Brain pericyte (primary cell): ENCODE results near the gene B4GALT5.
"Not testable (repeated sequence)": the region's sequence is repeated elsewhere in the genome, so short reads cannot be mapped to it uniquely, and the experiment has no call there.

Source experiments
- DNase-seq: peaks from one replicate; pipeline ENCODE4 v3.0.0-alpha.2; 2012; ENCODE audit warnings: low read depth, low spot score

The B4GALT5 gene

DNA sequence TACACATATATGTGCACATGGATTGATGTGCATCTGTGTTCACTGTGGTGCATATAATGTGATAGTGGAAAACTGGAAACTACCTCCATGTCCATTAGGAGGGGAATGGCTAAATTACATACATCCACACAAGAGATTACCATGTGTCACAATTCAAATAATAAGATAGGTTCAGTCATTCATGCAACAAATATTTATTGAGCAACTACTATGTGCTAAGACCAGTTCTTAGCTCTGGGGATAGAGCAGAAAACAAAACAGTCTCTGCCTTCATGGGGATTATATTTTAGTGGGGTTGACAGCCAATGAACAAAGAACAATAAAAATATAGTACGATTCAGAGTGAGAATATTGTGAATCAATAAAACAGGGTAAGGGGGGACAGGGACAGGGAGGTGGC, 84.1 kb downstream of the B4GALT5 start:
- no peak for DNase-seq

DNA sequence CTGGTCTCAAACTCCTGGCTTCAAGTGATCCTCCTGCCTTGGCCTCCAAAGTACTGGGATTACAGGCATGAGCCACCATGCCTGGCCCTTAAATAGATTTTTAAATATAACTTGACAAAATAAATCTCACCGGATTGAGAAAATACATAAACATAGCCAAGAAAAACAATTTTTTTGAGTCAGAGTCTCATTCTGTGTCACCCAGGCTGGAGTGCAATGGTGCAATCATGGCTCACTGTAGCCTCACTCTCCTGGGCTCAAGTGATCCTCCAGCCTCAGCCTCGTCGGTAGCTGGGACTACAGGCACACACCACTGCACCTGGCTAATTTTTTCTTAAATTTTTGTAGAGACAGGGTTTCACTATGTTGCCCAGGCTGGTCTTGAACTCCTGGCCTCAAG, 85.4 kb downstream of the B4GALT5 start:
- DNase-seq: not testable (repeated sequence)

DNA sequence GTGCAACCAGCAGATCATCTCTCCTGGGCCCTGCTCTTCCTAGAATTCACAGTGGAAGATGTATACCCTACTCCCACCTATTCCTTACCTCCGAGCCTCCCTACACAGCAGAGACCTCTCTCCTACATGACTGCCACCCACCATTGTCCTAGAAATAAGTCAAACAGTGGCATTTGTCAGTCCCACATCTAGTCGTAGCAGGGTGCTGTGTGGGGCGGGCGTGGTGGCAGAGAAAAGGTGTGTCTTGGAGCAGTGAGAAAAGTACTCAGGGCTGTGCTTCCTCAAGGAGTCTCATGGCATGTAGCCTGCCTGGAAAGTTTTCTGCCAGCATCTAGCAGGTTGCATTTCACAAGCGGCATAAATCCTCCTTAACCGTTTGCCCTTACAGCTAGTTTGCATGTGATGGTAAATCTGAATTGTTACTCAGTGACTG, 86.3 kb downstream of the B4GALT5 start:
- no peak for DNase-seq

DNA sequence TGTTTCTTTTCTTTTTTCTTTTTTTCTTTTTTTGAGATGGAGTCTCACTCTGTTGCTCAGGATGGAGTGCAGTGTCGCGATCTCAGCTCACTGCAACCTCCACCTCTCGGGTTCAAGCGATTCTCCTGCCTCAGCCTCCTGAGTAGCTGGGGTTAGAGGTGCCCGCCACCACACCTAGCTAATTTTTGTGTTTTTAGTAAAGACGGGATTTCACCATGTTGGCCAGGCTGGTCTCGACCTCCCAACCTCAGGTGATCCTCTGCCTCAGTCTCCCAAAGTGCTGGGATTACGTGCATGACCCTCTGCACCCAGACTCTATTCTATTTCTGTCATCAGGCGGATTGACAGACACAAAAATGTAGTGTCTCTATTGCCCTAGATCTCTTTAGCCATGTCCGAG, 88.7 kb downstream of the B4GALT5 start:
- not testable (repeated sequence) for DNase-seq

DNA sequence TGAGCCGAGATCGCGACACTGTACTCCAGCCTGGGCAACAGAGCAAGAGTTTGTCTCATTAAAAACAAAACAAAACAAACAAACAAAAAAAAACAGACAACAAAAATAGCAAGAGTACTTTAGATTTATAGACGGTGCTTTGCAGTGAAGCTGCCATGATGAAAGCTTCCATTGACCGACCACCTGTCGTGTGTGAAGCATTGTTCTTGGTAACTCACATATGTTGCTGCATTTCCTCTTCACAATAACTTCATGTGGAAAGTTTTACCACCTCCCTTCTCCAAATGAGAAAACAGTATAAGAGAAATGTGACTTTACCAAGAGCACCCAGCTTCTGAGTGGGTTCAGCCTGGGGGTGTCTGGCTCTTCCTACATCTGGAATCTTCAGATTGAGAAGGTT, 89.4 kb downstream of the B4GALT5 start:
- DNase-seq: no peak

DNA sequence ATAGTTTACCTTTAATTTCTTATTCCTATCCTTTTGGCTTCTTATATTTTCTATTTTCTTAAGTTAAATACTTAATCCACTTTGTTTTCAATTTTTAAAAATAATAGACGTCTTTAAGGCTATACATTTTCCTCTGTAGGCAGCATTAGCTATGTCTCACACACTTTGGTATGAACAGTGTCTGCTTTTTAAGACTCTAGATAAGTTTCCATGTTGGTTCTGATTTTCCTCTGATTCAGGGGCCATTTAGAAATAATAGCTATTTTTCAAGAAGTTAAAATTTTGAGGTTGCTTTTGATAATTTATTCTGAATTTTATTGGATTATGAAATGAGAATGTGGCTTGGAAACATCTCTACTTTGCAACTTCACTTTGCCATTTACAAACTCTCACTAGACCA, 91.4 kb downstream of the B4GALT5 start:
- DNase-seq: no peak

DNA sequence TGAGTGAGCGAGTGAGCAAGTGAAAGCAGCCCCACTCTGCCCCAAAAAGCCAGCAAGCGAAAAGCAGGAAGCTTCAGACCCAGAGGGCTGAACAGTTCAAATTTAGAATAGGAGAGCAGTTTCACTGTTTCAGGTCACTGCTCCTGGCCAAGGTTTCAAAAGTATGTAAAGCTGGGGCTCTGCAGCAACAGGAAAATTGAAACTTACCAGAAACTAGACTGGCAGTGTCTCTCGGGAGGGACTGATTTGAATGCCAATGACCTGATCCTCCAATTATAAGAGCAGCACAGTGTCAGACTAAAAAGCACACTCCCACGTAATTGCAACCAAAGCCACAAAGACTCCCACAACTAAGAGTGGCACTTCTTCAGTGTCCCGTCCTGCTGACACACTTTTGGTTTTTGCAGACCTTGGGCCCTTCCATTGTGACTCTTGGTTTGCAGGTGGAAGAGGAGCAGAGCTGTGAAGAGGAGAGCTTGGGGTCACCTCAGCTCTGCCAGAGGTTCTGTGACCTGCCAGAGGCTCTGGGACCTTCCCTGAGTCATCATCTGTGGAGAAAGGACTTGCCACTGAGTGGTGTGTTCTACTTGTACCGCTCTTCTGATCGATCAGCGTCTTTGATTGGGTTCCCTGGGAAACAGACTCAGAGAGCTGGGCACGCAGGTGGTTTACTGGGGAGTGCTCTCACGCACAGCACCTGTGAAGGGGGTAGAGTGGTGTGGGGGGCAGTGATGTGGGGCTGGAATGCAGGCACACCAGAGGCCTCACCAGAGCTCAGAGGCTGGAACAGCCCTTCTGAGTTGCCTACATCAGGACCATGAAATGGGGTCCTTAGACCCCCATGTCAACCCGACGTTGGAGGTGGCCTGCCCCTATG, 93.1 kb downstream of the B4GALT5 start:
- DNase-seq: no peak

DNA sequence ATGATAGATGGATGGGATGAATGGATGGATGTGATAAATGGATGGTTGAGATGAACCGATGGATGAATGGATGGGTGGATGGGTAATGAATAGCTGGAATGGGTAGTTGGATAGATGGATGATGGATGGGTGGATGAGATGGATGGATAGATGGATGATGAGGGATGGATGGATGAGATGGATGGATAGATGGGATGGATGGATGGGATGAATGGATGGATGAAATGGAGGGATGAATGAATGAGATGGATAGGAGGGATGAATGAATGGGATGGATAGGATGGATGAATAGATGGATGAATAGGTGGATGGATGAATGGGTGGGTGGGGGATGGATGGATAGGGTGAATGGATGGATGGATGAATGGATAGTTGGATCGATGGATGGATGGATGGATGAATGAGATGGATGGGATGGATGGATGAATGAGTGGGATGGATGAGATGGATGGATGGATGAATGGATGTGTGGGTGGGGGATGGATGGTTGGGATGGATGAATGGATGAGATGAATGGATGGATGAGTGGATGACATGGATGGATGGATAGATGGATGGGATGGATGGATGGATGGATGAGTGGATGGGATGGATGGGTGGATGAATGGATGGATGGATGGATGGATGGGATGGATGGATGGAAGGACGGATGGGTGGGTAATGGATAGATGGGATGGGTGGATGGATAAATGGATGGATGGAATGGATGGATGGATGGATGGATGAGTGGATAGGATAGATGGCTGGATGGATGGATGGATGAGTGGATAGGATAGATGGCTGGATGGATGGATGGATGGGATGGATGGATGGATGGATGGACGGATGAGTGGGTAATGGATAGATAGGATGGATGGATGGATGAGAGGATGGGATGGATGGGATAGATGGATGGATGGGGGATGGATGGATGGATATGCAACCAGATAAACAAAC, 94.3 kb downstream of the B4GALT5 start:
- DNase-seq: no peak

DNA sequence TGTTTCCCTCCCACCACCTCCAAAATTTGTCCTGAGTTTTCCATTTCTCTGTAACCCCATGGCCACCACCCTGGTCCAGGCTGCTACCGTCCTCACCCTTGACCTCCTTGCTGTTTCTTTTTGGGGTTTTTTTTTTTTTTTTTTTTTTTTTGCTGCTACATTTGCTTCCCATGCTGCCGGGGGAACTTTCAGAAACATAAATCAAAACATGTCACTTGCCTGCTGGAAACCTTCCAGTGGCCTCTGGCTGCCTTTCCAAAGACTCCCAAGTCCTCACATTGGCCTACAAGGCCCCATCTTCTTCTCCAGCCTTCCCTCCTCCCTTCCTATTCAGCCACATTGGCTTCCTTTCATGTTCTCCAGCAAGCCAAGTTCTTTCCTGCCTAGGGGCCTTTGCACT, 95.4 kb downstream of the B4GALT5 start:
- DNase-seq: no peak

DNA sequence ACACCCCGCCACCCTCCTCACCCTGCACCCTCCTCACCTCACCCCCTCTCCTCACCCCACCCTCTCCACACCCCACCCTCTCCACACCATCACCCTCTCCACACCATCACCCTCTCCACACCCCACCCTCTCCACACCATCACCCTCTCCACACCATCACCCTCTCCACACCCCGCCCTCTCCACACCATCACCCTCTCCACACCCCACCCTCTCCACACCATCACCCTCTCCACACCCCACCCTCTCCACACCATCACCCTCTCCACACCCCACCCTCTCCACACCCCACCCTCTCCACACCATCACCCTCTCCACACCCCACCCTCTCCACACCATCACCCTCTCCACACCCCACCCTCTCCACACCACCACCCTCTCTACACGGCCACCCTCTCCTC, 96.3 kb downstream of the B4GALT5 start:
- DNase-seq: not testable (repeated sequence)

DNA sequence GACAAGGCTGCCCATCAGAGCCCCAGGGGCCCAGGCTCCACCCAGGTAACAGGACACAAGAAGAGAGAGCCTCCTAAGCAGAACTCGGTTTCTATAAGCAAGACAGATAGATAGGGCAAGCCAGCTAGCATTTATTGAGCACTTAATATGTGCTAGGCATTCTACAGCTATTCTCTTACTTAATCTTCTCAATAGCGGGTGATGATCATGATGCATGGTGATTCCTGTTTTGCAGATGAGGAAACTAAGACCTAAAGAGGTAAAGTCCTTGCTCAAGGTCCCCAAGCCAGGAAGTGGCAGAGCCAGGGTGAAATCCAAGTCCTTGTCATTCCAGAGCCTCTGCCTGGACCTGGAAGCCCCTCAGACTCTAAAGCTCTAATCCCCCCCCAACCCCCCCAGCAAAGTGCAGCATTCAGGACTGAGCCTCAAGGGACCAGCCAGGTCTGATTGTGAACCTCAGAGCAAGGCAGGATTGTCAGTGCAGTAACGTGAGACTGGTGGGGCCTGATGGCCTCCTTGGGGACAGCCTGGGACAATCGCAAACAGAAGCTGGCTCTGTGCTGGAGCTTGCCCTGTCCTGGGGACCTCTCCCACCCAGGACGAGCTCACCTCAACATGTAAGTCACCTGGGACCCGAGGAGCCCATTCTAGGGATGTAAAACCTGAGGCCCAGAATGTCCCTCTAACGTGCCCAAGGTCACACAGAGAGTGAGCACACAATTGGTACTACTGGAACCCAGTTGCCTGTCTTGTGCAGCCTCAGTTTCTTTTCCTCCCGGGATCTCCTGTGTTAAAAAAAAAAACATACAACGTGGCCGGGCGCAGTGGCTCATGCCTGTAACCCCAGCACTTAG, 97.3 kb downstream of the B4GALT5 start:
- no peak for DNase-seq

DNA sequence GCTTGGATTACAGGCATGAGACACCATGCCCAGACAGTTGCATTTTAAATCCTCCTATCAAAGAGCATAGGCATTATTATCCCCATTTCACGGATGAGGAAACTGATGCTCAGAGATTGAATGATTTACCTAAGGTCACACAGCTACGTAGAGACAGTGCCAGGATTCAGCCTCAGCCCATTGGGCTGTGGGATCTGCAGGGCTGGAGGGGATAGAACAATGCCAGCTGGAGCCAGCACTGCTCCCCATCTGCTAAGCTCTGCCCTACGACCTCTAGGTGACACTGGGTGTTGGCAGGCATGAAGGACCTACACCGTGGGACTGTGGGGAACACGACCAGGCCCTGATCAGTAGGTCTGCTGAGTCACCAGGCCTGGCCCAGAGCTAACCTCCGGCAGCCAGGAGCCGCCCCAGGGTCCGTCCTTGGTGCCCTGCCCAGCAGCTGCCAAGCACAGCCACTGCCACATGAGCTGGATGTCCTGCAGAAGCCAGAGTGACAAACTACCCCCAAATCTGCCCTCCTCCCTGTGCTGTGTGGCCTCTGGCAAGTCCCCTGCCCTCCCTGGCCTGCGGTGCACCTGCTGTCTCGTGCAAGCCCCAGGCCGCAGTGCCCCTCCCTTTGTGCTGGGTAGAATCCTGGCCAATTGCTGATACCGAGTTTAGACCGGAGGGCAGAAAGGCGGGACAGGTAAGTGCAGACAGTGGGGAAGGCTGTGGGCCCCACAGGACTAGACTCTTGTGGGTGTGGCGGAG, 98.1 kb downstream of the B4GALT5 start:
- no peak for DNase-seq

DNA sequence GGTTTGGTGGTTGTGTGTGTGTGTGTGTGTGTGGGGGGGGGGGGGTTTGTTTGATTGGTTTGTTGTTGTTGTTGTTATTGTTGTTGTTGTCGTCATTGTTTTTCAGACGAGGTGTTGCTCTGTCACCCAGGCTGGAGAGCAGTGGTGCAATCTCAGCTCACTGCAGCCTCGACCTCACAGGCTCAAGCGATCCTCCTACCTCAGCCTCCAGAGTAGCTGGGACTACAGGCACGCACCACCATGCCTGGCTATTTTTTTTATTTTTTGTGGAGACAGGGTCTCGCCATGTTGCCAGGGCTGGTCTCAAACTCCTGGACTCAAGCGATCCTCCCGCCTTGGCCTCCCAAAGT, 98.7 kb downstream of the B4GALT5 start:
- DNase-seq: not testable (repeated sequence)

DNA sequence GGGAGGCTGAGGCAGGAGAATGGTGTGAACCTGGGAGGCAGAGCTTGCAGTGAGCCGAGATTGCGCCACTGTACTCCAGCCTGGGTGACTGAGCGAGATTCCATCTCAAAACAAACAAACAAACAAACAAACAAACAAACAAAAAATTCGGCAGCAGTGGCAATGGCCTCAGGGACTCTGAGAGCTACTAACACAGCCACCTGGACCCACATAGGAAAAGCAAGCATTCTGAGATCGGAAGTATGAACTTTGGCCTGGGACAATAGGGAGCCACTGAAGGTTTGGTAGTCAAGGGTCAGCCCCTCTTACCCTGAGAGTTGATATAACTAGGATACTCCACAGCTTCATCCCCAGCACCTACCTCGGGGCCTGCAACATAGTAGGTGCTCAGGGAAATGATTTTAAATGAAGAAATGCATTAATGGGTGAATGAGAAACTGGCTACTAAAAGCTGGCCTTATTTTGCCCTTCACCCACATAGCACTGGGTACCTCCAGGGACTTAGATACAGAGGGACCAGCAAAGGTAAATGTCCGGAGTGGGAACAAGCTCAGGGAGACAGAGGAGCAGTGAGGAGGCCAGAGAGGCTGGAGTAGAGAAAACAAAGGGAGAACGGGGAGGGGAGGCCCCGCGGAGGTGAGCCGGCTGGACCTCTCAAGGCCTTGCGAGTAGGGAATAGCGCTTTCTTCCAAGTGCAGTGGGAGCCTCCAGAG, 99.2 kb downstream of the B4GALT5 start:
- no peak for DNase-seq

DNA sequence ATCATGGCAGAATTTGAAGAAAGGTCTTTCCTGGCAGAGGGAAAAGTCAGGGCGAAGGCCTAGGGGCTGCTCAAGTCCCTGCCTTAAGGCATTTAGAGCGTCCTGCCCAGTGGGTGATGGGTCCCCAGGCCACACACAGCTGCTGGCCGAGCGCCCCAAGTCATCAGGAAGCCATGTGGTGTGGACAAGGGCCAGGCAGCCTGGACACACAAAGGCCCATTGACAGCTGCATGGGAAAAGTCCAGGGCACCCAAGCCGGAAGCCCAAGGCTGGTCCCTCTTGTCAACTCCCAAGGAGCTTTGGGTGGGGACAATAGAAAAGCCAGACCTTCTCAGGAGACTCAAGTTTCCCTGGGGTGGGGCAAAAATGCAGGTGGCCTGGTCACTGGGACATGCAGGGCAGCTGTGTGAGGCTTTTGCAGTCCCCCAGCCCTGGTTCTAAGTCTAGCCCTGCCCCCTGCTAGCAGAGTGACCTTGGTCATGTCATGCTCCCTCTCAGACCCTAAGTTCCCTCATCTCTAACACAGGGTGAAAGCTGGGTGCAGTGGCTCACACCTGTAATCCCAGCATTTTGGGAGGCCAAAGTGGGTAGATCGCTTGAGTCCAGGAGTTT, 101.4 kb downstream of the B4GALT5 start:
- no peak for DNase-seq

DNA sequence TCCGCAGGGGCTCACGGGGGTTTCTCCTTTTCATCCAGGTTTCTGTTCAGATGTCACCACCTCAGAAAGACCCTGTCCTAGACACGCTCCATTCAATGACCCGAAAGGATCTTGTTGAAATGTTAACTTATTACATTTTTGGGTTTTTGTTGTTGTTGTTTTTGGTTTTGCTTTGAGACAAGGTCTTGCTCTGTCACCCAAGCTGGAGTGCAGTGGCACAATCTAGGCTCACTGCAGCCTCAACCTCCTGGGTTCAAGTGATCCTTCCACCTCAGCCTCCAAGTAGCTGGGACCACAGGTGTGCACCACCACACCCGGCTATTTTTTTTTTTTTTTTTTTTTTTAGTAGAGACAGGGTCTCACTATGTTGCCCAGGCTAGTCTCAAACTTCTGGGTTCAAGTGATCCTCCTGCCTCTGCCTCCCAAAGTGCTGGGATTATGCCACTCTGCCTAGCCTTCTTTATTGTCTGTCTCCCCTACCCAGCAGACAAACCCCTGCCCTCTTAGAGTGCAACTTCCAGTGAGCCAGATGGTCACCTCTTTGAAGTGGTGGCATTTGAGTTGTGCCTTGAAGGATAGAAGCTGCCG, 102.0 kb downstream of the B4GALT5 start:
- not testable (repeated sequence) for DNase-seq

DNA sequence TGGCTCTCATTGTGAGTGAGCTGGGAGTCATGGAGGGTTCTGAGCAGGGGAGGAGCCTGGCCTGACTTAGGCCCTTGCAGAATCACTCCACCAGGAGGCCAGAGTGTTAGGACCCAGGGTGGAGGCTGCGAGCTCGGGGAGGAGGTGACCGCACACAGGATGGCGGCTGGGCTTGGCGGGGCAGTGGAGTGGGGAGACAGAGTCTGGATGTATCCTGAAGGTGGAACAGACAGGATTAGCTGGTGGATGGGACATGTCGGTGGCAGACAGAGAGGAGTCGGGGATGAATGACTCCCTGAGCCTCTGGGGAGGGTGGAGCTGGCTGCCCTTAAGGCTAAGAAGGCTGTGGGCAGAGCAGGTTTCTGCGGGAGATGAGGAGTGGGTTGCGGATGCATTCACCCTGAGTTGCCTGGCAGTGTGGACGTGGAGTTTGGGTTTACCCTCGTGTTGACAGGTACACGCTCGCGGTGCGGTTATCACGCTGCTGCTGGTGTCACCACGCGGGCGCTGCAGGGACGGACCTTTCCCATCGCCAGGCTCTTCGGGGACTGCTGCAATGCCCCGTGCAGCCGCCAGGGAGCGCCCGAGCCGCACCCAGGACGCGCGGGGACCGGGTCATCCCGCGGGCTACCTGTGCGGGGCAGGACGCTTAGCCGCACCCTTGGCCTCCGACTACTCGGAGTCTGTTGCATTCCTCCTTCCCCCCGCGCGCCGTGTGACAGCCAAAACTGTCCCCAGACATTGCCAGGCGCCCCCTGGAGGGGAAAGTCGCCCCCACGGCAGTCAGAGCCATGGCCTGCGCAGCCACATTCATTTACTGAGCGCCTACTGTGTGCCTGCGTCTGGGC, 102.8 kb downstream of the B4GALT5 start:
- no peak for DNase-seq
